Measurements from ENCODE around the gene MTX1.
"Not testable (repeated sequence)": the region's sequence is repeated elsewhere in the genome, so short reads cannot be mapped to it uniquely, and the experiment has no call there.

The MTX1 gene

DNA sequence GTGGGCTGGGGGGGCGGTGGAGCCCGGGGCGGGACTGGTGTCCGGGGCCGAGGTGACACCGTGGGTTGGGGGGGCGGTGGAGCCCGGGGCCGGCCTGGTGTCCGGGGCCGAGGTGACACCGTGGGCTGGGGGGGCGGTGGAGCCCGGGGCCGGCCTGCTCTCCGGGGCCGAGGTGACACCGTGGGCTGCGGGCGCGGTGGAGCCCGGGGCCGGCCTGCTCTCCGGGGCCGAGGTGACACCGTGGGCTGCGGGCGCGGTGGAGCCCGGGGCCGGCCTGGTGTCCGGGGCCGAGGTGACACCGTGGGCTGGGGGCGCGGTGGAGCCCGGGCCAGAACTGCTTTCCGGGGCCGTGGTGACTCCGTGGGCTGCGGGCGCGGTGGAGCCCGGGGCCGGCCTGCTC is 18.6 kb upstream of the MTX1 start:
- DNase-seq, result not testable (repeated sequence)

- DNase-seq, result no peak
Measured at GRCh38 chr1:155191904-155192303, 16.6 kb upstream of the MTX1 start.

GRCh38 chr1:155192346-155193274 is 15.9 kb upstream of the MTX1 start:
- peak; percentile 90 for DNase-seq

GRCh38 chr1:155193275-155193990 is 15.1 kb upstream of the MTX1 start:
- peak; percentile 94 for DNase-seq

- DNase-seq, result not testable (repeated sequence)
Measured at GRCh38 chr1:155193991-155194240, 14.6 kb upstream of the MTX1 start.

GRCh38 chr1:155195201-155196102 is 13.0 kb upstream of the MTX1 start:
- peak; percentile 62 for DNase-seq

- DNase-seq, result no peak
Measured at GRCh38 chr1:155196103-155196892, 12.2 kb upstream of the MTX1 start.

DNA sequence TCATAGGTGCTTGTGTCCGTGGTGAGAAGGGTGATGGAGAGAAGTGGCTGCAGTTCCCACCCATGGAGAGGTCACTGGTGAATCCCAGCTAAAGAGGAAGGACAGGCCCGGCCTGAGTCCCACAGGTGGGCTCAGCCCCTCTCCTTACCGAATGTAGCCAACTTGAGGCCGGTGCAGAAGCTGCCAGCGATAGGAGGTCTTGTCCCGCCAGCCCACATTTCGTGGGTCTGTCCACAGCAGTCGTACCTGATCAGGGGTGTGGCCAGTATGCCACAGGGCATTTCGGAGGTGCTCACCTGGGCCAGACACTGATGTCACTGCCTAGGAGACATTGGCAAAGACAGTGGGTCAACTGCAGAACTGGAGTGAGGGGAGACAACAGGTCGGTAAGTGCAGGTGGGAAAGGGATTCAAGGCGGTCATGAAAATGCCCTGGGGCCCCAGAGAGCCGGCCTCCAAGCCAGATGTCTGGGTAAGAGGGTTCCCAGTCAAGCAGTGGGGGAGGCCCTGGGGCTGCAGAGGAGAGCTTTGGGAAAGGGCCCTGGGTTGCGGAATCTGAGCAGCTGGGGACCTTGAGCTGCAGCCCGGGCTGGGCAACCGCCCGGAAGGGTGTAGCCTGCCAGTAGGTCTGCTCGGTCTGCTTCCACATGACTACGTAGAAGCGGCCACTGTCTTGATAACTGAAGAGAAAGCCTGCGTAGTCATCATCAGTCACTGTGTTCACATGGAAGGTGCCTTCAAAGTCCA is 11.4 kb upstream of the MTX1 start:
- DNase-seq, result no peak

- no peak for DNase-seq
Measured at GRCh38 chr1:155197901-155198546, 10.5 kb upstream of the MTX1 start.

DNA sequence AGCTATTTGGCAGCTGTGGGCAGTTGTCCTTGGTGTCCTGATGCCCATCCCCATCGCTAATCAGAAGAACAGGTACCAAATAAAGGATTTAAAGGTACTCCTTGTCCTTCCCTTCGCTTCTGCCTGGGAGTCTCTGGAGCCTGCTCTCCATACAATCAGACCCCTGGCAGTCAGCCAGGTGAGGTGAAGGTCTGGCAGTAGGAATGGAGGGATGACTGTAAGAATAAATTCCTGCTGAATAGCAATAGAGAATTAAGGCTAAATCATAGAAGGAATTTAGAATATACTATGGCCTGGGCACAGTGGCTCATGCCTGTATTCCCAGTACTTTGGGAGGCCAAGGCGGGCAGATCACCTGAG is 10.0 kb upstream of the MTX1 start:
- no peak for DNase-seq

DNA sequence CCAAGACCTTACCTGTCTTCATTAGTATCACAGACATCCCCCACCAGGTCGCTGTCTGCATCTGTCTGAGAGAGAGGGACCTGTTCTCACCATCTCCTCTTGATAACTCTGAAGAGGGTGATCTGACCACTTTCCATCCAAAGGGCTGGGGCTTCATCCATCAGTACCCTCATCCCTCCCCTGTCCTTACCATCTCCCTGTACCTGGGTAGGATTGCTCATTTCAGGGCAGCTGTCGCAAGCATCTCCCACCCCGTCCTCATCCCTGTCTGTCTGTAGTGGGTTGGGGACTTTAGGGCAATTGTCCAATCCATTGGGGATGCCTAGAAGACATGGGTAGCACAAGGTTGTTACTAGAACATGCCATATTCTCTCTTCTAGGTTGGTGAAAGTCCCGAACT is 8.7 kb upstream of the MTX1 start:
- DNase-seq, result no peak

DNA sequence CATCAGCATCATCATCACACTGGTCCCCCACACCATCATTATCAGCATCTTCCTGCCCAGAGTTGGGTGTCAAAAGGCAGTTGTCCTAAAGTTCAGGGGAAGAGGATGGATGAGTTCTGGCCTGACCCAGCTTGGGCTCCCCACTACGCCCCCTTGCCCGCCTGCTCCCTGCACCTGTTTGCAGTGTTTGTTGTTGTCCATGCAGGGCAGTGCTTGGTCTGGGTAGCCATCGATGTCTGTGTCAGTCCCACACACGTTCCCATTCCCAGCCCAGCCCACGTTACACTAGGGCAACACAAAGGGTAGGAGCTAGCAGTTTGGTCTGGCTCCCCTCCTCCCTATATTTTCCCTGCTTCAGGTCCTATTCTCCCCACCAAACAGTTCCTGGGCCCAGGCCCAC is 7.6 kb upstream of the MTX1 start:
- DNase-seq, result no peak

- no peak for DNase-seq
Measured at GRCh38 chr1:155202198-155202597, 6.3 kb upstream of the MTX1 start.

DNA sequence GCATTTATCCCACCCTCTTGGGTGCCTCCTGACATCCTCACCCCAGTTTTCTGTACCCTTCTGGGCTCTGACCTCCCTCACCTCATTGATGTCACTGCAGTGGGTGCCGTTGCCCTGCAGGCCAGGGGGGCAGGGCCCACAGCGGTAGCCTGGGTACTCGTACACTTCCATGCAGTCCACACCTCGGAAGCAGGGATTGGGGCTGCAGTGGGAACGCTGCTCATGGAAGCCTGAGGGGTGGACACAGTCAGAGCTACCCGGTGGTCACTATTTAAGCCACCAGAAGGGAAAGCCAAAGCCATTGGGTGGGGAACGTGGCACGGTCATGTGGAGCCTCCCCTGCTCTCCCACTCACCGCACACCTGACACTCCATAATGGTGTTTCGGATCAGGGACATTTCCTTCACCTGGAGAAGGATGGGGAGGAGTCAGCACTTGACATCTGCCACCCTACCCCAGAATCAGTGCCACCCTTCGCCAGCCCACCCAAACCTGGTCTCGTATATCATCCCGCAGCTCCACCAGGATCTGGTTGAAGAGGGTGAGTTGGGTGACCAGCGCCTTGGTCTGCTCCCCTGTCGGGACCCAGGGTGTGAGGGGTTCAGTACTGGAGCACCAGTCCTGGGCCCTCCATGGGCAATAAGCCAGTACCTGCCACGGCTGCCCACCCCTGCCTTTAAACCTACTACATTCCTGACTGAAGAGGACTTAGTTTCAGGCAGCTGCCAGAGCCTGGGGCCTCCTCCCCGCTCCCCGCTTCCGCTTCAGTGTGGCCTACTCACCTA is 5.6 kb upstream of the MTX1 start:
- DNase-seq, result no peak

DNA sequence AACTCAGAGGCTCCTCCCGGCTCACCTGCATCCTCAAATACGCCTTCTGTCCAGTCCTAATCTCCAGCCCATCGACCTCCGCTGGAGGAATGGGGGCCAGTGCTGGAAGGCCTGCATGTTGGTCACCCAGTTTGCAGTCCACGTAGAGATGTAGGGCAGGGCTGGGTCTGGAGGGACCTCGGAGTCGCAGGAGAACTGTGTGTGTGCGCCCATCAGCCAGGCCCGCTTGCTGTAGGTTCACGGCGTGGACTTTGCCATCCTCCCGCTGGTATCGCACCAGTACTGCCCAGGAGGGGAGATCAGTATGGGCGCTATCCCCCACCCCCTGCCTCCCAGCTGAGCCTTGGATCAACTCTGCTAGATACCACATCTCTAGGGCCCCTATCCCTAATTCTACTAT is 3.5 kb upstream of the MTX1 start:
- DNase-seq, result no peak

DNA sequence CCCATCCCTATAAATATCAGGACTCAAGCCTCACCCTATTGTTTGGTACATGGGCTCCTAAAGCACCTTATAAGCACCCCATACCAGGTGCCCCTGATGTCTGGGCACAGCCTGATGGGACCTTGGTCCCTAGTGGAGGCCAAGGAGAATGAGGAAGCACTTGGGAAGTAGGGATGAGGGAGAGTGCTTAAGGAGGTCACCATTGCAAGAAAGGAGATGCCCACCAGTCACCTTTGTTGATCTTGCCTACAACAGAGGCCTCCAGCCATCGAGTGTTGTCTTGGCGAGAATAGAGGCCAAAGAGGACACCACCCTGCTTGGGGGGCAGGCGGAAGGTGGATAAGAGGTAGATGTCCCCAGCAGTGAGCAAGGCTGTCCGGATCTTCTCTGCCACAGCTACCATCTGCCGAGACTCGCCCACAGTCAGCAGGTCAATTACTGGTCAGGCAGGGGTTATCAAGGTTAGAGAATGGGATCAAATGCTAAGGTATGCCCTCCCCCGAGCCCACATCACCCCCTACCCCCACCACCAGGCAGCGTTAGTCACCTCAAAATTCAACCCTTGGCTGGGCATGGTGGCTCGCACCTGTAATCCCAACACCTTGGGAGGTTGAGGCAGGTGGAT is 2.4 kb upstream of the MTX1 start:
- no peak for DNase-seq

DNA sequence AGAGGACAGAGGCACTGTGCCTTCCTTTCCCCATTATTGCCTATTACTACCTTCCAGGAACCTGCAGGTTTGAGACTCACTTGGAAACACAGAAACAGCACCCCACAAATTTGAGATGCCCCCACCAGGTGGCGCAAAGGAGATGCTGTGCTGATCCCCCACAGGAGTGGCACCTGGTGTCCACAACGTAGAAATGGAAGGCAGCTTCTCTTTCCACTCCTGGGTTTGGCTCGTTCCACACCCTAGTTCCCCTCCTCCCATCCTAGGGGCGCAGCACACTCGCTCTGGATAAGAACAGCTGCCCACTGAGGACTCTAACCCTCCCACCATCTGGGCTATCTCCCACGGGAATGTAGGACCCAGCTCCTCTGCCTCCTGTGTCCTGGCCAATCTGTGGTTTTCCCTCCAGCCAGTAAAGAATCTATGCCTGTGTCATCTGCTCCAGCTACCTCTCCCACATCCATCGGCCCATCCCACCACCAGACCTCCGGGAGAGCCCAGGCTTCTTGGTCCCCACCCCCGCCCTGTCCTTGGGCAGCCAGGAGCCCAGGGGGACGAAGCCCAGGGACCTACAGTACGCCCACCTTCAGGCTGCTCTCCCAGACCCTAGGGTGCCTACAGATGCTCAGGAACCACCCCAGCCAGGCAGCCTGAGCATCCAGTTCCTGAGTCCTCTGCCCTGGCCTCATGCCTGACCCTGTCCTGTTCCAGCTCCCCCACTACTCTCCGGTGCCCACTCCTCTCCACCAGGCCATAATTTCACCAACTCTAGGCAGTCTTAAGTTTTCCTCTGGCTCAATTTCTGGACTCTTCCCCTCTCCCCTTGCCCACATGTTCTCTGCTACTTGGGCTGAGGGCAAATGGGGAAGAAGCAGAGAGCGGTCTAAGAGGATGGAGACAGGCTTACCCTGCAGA is 1.3 kb upstream of the MTX1 start:
- peak; percentile 96 for DNase-seq

GRCh38 chr1:155207806-155208540 is 522 bp upstream of the MTX1 start, which contains the start of gene THBS3:
Gene THBS3, minus strand, starts transcription at chr1:155207897. Its CDS starts 21 bp downstream, at chr1:155207876.
- peak; percentile 95 for DNase-seq
